NCI-H510A treated with DMSO at 0.1 percent for 48 hours (cell line): ENCODE data around the gene MXRA7.
"Not testable (repeated sequence)": the region's sequence is repeated elsewhere in the genome, so short reads cannot be mapped to it uniquely, and the experiment has no call there.

Experiments used
- DNase-seq: peaks from one replicate; lab custom pipeline; 2025; lab: John Stamatoyannopoulos, UW

The MXRA7 gene

DNA sequence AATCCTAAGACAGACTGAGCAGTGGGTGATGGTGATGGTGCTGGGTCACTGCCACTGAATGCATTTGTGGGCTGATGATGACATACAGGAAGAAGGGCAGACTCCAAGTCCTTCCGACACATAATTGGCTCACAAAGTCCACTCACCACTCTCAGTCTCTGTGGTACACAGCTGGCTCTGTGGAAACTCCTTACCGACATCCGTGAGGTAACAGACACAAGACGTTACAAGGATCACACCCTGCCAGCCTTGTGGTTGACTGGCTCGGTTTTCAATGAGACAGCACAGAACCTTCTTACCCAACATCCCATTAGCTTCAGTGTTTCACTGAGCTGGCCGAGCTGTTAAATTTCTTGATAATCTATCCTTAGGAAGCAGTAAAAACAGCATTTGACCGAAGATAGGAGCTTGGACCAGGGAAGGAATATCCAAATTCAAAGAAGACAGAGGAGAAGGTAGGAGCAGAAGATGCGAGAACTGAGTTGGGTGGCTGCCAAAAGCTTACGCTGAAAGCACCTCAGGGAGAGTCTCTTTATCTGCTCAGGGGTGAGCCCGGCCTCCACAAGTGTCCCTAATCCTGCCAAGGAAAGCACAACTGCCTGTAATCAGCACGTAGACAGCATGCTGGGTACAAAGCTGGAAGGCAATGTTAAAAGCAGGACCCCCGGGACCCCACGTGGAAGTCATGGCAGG lies 5.5 kb upstream of the MXRA7 start:
- DNase-seq = no peak

GRCh38 chr17:76715496-76715830 lies 4.7 kb upstream of the MXRA7 start:
- no peak for DNase-seq

DNA sequence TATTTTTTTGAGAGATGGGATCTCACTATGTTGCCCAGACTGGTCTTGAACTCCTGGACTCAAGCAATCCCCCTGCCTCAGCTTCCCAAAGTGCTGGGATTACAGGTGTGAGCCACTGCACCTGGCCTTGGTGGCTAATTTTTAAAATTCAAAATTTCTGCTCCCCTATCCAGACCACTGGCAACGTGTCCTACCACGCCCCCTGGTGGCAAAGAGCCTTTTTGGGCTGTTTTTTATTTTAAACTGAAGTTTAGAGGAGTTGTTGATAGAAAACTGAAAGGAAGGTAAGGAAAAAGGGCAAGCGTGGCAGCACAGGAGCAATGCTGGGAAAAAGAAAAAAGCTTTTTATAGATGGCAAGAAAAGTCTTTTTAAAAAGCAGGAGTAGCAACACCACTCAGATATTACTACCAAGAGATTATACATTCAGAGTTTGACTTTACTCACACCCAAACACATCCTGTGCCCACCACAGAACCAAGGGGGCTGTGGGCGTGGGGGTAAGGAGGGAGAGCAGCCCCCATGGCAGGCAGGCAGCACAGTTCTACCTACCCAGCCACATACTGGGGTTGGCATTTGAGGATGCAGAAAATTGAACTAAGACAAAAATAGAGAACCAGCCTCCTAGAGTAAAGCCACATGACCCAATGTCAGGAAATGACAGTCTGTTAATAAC lies 4.2 kb upstream of the MXRA7 start:
- DNase-seq = no peak

DNA sequence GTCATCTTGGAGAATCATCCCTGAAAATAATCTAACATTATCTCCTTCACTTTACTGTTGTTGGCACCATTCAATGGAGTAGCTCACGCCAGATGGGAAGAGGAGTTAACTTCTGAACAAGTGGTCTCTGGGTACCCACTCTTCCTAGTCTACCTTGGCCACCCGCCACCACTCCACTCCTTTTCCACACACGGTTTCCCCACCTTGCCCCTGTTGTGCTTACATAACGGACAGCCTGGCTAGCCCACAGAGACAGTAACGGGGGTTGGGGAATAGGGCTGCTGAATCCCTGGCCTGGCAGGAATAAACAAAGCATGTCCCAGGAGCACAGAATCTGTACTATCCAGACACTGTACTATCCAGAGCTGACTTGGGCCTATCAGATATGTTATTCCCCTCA lies 3.6 kb upstream of the MXRA7 start:
- DNase-seq = no peak

DNA sequence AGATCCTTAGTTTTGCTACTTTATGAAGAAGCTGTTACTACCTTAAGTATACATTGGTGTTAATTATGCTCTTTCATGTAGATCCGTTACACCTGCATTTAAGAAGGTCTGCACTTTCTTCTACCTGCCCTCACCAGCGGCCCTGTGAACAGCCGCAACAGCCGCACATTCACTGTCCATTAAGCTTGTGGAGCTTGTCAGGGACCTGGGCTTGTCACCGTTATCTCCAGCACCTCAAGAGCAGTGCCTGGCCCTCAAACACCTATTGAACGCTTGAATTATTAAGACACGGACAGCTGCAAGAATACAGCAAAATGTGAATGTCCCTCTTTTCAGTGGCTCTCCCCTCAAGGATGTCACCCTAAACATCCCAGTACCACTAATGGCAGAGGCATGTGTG lies 3.0 kb upstream of the MXRA7 start:
- no peak for DNase-seq

GRCh38 chr17:76712321-76712720 lies 1.6 kb upstream of the MXRA7 start:
- not testable (repeated sequence) for DNase-seq

- not testable (repeated sequence) for DNase-seq
Measured at GRCh38 chr17:76709951-76710862, 558 bp downstream of the MXRA7 start.

GRCh38 chr17:76709077-76709950 lies 1.5 kb downstream of the MXRA7 start:
- no peak for DNase-seq

DNA sequence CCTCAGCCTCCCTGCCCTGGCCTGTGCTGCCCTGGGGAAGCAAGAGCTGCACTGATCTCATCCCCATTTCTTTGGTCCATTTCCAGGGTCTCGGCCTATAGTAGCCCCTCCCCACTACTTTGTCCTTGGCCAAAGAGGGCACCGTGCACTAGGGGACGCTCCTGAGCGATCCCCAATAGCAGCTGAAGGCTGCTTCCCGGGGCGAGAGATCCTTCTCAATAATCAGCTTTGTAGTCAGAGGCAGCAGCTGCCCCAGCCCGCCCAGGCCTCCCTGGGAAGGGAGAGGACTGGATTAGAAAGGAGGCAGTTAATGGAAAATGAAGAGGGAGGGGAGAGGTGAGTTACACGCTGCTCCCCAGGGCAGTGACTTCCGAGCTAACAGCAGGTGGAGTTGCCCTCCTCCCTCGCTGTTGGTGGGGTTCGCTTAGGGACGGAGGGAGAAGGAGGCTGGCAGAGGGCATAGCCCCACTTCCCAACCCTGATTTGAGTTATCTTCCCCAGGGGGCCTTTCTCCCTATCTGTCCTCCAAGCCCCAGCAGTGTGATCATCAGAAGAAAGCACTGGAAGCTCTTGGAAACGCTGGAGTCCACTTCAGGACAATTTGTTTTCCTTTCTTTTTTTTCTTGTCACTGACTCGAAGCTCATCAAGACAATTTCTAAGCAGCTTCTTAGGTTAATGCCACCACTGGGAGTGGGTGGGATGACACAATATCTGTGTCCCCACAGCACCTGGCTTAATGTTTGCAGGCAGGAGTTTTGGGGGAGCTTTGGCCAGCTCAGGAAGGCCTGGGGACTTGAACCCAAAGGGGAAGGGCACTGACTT lies 2.6 kb downstream of the MXRA7 start:
- DNase-seq = no peak

- DNase-seq = no peak
Measured at GRCh38 chr17:76706817-76707216, 3.9 kb downstream of the MXRA7 start.

- no peak for DNase-seq
Measured at GRCh38 chr17:76704805-76705204, 6.0 kb downstream of the MXRA7 start.

DNA sequence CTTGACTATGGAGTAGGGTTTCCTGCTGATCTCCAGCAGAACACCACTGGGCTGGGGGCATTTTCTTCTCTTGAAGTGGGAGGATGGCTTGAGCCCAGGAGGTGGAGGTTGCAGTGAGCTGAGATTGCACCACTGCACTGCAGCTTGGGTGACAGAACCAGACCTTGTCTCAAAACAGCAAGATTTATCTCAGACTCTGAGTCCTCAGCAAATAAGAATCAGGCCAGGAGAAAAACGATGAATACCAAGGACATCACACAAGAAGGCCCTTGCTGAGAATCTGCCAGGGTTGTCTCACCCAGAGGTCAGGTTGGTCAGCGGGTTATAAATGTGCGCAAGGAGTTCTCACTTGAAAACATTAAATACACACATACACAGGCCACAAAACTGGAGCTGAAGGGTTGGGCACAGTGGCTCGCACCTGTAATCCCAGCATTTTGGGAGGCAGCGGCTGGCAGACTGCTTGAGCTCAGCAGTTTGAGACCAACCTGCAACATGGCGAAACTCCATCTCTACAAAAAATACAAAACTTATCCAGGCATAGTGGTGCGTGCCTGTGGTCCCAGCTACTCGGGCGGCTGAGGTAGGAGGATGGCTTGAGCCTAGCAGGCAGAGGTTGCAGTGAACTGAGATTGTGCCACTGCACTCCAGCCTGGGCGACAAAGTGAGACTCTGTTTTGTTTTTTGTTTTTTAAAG lies 7.7 kb downstream of the MXRA7 start:
- no peak for DNase-seq

GRCh38 chr17:76702076-76702475 lies 8.7 kb downstream of the MXRA7 start:
- no peak for DNase-seq

GRCh38 chr17:76701471-76701967 lies 9.2 kb downstream of the MXRA7 start:
- no peak for DNase-seq

GRCh38 chr17:76700617-76701470 lies 9.9 kb downstream of the MXRA7 start:
- DNase-seq = peak; percentile 90

GRCh38 chr17:76700270-76700616 lies 10.5 kb downstream of the MXRA7 start:
- peak; percentile 90 for DNase-seq

- not testable (repeated sequence) for DNase-seq
Measured at GRCh38 chr17:76698466-76698977, 12.2 kb downstream of the MXRA7 start.

GRCh38 chr17:76697702-76698465 lies 12.9 kb downstream of the MXRA7 start:
- DNase-seq = peak; percentile 53
